ENCODE data around the gene BCOR. TPM values are rescaled to one million over a fixed set of nuclear protein-coding genes. Genes with fewer than 3 reads are reported as not detected.

BCOR gene
- total and polyA plus RNA-seq, 9 of the 15 experiments (the other 6 are each of a cell fraction or from before 2014, with no cell fraction given): 27.5 to 113 (median 37.6) TPM

DNA sequence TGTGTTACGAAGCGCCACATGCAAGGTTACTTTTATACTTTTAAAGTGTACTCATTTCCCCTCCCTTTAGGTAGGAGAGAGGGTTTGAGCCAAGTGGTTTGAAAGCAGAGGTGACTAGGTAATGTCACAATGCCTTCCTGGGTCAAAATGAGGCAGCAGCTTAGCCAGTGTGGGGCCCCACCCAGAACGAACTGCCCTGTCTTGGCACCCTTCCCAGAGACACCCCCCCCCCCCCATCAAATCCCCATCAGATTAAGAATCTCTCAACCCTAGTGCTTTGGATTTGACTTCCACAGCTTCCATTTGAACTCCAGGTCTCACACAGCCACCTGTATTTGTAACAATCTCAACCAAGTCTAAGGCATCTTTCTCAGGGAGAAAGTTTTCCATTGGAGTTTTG is 31.1 kb downstream of the BCOR start:
- Histone ChIP-seq H3K4me3 (no peak overlapping the region), H3K9me1 (ENCODE audit: control insufficient read depth, insufficient read depth, low read length) (peaks cover 13% of the 10 kb centered on the region), H3K4me2 (ENCODE audit: insufficient read depth, low read length) (no peak overlapping the region), H3K9me3 (replicated peaks; ENCODE audit: control insufficient read depth, insufficient read depth, low read depth, low read length) (no peaks in the 10 kb centered on the region), H3K9ac (ENCODE audit: insufficient read depth in 1 of 2, low read depth in 2 of 2, low read length in 2 of 2) (no peak overlapping the region), H2AFZ (ENCODE audit: low read depth, low read length) (no peak overlapping the region), H3K4me1 (replicated peaks in 1 of 2; ENCODE audit: control insufficient read depth in 2 of 2, insufficient read depth in 2 of 2, low read length in 2 of 2) (peaks cover 11 to 16% of the 10 kb centered on the region in 2 experiments; a peak in 4 of 5 replicates), H3K36me3 (ENCODE audit: control insufficient read depth, insufficient read depth, low read length) (peaks cover 100% of the 10 kb centered on the region), H3K79me2 (ENCODE audit: control insufficient read depth, insufficient read depth, low read length) (peaks cover 91% of the 10 kb centered on the region), H3K27ac (ENCODE audit: extremely low read depth, low read depth, low read length) (no peak overlapping the region), H3K27me3 (ENCODE audit: control insufficient read depth in 2 of 2, insufficient read depth in 2 of 2, low read length in 2 of 2) (no peaks in the 10 kb centered on the region), H4K20me1 (replicated peaks; ENCODE audit: control insufficient read depth, insufficient read depth, low read length) (peaks cover 66% of the 10 kb centered on the region)
- intact Hi-C loops (cut with micrococcal nuclease): no loop called here
- ChIA-PET POLR2A (interaction anchor here (0.7 kb wide), 1 partner anchor 19 kb away, joined by 3 read pairs; no protein-coding TSS in a partner anchor), CTCF (ENCODE audit: low intra/inter-chr PET ratio) (no interaction called here)
- DNase-seq (ENCODE audit: extremely low read depth in 1 of 4, low spot score in 3 of 4) (peak in 1 of 4 experiments; percentile 46), ATAC-seq (peak; percentile 6; the same call in 2 of the 3 replicates), FAIRE-seq (no peak)
- 68% methylated on average over 3 of the region's 3 CpGs for WGBS (ENCODE audit: insufficient coverage, low coverage, missing lambda C conversion rate)
- BruUV-seq (replicated peaks): no TSS peak
- TF ChIP-seq, protein P1, sequence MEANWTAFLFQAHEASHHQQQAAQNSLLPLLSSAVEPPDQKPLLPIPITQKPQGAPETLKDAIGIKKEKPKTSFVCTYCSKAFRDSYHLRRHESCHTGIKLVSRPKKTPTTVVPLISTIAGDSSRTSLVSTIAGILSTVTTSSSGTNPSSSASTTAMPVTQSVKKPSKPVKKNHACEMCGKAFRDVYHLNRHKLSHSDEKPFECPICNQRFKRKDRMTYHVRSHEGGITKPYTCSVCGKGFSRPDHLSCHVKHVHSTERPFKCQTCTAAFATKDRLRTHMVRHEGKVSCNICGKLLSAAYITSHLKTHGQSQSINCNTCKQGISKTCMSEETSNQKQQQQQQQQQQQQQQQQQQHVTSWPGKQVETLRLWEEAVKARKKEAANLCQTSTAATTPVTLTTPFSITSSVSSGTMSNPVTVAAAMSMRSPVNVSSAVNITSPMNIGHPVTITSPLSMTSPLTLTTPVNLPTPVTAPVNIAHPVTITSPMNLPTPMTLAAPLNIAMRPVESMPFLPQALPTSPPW (CRISPR knock-in tag; IDR thresholded peaks at IDR 0.05): peak; percentile 50
- TF ChIP-seq ZNF699 (CRISPR knock-in tag; IDR thresholded peaks at IDR 0.05; ENCODE audit: insufficient replicate concordance) (no peak), NFIC (IDR thresholded peaks at IDR 0.05) (peak; percentile 74)
- TF ChIP-seq, protein P2, sequence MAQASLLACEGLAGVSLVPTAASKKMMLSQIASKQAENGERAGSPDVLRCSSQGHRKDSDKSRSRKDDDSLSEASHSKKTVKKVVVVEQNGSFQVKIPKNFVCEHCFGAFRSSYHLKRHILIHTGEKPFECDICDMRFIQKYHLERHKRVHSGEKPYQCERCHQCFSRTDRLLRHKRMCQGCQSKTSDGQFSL (CRISPR knock-in tag; IDR thresholded peaks at IDR 0.05): no peak
- TF ChIP-seq, protein P2 (tag; IDR thresholded peaks at IDR 0.05): peak in 1 of 2 experiments; percentile 41; a peak in 1 of 4 replicates
- in situ Hi-C loops (cut with MboI): no loop called here
